Activated CD4-positive, alpha-beta memory T cell treated with anti-CD3 and anti-CD28 coated beads for 36 hours (primary cell): Measurements from ENCODE around the gene PCDHB3. TPM values are rescaled to one million over a fixed set of nuclear protein-coding genes. Genes with fewer than 3 reads are reported as not detected.
"Not testable (repeated sequence)": the region's sequence is repeated elsewhere in the genome, so short reads cannot be mapped to it uniquely, and the experiment has no call there.

Experiments used
- CTCF ChIA-PET: fragments of 350-600 bp; sonication (Branson Sonifier 250); formaldehyde crosslinking; loops from one replicate; lab custom pipeline; 2021; ENCODE audit warnings: antibody characterized with exemption, inconsistent platforms; lab: Charles Lee
- POLR2A ChIA-PET: fragments of 350-600 bp; sonication (Branson Sonifier 250); formaldehyde crosslinking; loops from one replicate; lab custom pipeline; 2021; ENCODE audit warnings: antibody characterized with exemption; lab: Charles Lee
- DNase-seq: peaks from one replicate; pipeline ENCODE4 v3.0.0-alpha.2; 2020
- H3K27ac Mint-ChIP-seq: one replicate; pipeline ENCODE4 v1.8.0; 2021; ENCODE audit warnings: mixed read lengths
- H3K27me3 Mint-ChIP-seq: one replicate; pipeline ENCODE4 v1.8.0; 2021; ENCODE audit warnings: mixed read lengths
- H3K36me3 Mint-ChIP-seq: one replicate; pipeline ENCODE4 v1.8.0; 2021; ENCODE audit warnings: mixed read lengths
- H3K4me1 Mint-ChIP-seq: one replicate; pipeline ENCODE4 v1.8.0; 2021; ENCODE audit warnings: low read depth, mixed read lengths
- H3K4me3 Mint-ChIP-seq: one replicate; pipeline ENCODE4 v1.8.0; 2021; ENCODE audit warnings: mild to moderate bottlenecking, mixed read lengths
- H3K9me3 Mint-ChIP-seq: one replicate; pipeline ENCODE4 v1.8.0; 2021; ENCODE audit warnings: mixed read lengths
- intact Hi-C: fragments of 100-400 bp; cut with micrococcal nuclease; formaldehyde crosslinking; loops from one replicate; pipeline ENCODE4 v1.15.1; 2023
- total RNA-seq, 2 experiments: library from RNA; stranded (reverse); gene quantifications; one replicate each; pipeline ENCODE4 v1.2.3, GENCODE V29; 2021

The PCDHB3 gene
- total RNA-seq, 2 experiments from 2014 or later = not detected

DNA sequence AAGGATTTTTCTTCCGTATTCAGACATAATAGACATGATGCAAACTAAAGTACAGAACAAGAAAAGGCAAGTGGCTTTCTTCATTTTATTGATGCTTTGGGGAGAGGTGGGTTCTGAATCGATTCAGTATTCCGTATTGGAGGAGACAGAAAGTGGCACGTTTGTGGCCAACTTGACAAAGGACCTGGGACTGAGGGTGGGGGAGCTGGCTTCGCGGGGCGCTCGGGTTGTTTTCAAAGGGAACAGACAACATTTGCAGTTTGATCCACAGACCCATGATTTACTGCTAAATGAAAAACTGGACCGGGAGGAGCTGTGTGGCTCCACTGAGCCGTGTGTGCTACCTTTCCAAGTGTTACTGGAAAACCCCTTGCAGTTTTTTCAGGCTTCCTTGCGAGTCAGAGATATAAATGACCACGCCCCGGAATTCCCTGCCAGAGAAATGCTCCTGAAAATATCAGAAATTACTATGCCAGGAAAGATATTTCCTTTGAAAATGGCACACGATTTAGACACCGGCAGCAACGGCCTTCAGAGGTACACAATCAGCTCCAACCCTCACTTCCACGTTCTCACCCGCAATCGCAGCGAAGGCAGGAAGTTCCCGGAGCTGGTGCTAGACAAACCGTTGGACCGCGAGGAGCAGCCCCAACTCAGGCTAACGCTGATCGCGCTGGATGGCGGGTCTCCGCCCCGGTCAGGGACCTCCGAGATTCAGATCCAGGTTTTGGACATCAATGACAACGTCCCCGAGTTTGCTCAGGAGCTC is 50.1 kb downstream of the PCDHB3 start:
- CTCF ChIA-PET = interaction anchor here (0.6 kb wide), 1 partner anchor 170 kb away, joined by 3 read pairs; the partner anchor contains the start of gene TAF7

GRCh38 chr5:141150993-141151325 is 50.7 kb downstream of the PCDHB3 start:
- DNase-seq = no peak
- Mint-ChIP-seq H3K4me1 (no peaks in the 10 kb centered on the region), H3K9me3 (peaks cover 19% of the 10 kb centered on the region), H3K27me3 (peaks cover 27% of the 10 kb centered on the region), H3K36me3 (peaks cover 9% of the 10 kb centered on the region), H3K4me3 (no peak overlapping the region), H3K27ac (no peak overlapping the region)
- ChIA-PET CTCF (interaction anchor here (0.6 kb wide), 1 partner anchor 170 kb away, joined by 3 read pairs; the partner anchor contains the start of gene TAF7), POLR2A (no interaction called here)
- intact Hi-C loops = no loop called here

More for the DNA sequence above, 50.1 kb downstream of the PCDHB3 start:
- Mint-ChIP-seq H3K4me3 (no peak overlapping the region), H3K9me3 (peaks cover 19% of the 10 kb centered on the region), H3K4me1 (no peaks in the 10 kb centered on the region), H3K36me3 (peaks cover 9% of the 10 kb centered on the region), H3K27ac (no peak overlapping the region), H3K27me3 (peaks cover 27% of the 10 kb centered on the region)
- POLR2A ChIA-PET = no interaction called here
- no peak for DNase-seq
- intact Hi-C loops = no loop called here

DNA sequence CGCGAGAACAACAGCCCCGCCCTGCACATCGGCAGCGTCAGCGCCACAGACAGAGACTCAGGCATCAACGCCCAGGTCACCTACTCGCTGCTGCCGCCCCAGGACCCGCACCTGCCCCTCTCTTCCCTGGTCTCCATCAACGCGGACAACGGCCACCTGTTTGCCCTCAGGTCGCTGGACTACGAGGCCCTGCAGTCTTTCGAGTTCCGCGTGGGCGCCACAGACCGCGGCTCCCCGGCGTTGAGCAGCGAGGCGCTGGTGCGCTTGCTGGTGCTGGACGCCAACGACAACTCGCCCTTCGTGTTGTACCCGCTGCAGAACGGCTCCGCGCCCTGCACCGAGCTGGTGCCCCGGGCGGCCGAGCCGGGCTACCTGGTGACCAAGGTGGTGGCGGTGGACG is 51.4 kb downstream of the PCDHB3 start:
- DNase-seq, POLR2A ChIA-PET, H3K27ac Mint-ChIP-seq, intact Hi-C loops, H3K4me1 Mint-ChIP-seq, H3K4me3 Mint-ChIP-seq: not testable (repeated sequence)
- H3K36me3 Mint-ChIP-seq = peaks cover 10% of the 10 kb centered on the region
- H3K27me3 Mint-ChIP-seq = peaks cover 34% of the 10 kb centered on the region
- peaks cover 19% of the 10 kb centered on the region for H3K9me3 Mint-ChIP-seq
- CTCF ChIA-PET = interaction anchor here (0.6 kb wide), 1 partner anchor 287 kb away, joined by 3 read pairs; no protein-coding TSS in a partner anchor

DNA sequence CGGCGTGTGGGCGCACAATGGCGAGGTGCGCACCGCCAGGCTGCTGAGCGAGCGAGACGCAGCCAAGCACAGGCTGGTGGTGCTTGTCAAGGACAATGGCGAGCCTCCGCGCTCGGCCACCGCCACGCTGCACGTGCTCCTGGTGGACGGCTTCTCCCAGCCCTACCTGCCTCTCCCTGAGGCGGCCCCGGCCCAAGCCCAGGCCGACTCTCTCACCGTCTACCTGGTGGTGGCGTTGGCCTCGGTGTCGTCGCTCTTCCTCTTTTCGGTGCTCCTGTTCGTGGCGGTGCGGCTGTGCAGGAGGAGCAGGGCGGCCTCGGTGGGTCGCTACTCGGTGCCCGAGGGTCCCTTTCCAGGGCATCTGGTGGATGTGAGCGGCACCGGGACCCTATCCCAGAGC is 51.8 kb downstream of the PCDHB3 start:
- not testable (repeated sequence) for DNase-seq
- peaks cover 12% of the 10 kb centered on the region for H3K36me3 Mint-ChIP-seq

More for the DNA sequence above, 51.8 kb downstream of the PCDHB3 start:
- H3K4me1 Mint-ChIP-seq, H3K4me3 Mint-ChIP-seq, intact Hi-C loops, POLR2A ChIA-PET, H3K27ac Mint-ChIP-seq: not testable (repeated sequence)
- peaks cover 21% of the 10 kb centered on the region for H3K9me3 Mint-ChIP-seq
- H3K27me3 Mint-ChIP-seq = peaks cover 39% of the 10 kb centered on the region
- CTCF ChIA-PET = interaction anchor here (0.6 kb wide), 1 partner anchor 288 kb away, joined by 3 read pairs; no protein-coding TSS in a partner anchor

Other genes with a start within 250 kb of the PCDHB3 start
- not detected for gene PCDHA10, start 244.6 kb upstream of the PCDHB3 start, total RNA-seq
- not detected for gene PCDHA11, start 231.5 kb upstream of the PCDHB3 start, total RNA-seq
- gene PCDHA12, start 225.2 kb upstream of the PCDHB3 start, total RNA-seq = not detected
- not detected for gene PCDHA13, start 218.3 kb upstream of the PCDHB3 start, total RNA-seq
- not detected for gene PCDHAC1, start 174.2 kb upstream of the PCDHB3 start, total RNA-seq
- gene PCDHAC2, start 134.0 kb upstream of the PCDHB3 start, total RNA-seq = not detected
- gene PCDHB1, start 49.1 kb upstream of the PCDHB3 start, total RNA-seq = not detected
- gene PCDHB2, start 5.9 kb upstream of the PCDHB3 start, total RNA-seq = under 1 TPM in 1 of 2 experiments, not detected in 1; 0.17 TPM
- not detected for gene PCDHB4, start 21.3 kb downstream of the PCDHB3 start, total RNA-seq
- not detected for gene PCDHB5, start 34.7 kb downstream of the PCDHB3 start, total RNA-seq
- gene PCDHB6, start 49.6 kb downstream of the PCDHB3 start, total RNA-seq = not detected
- gene PCDHB7, start 72.2 kb downstream of the PCDHB3 start, total RNA-seq = not detected
- not detected for gene PCDHB8, start 77.3 kb downstream of the PCDHB3 start, total RNA-seq
- not detected for gene PCDHB16, start 81.9 kb downstream of the PCDHB3 start, total RNA-seq
- gene PCDHB9, start 86.7 kb downstream of the PCDHB3 start, total RNA-seq = not detected
- gene PCDHB10, start 91.9 kb downstream of the PCDHB3 start, total RNA-seq = not detected
- not detected for gene PCDHB11, start 99.2 kb downstream of the PCDHB3 start, total RNA-seq
- not detected for gene PCDHB12, start 108.2 kb downstream of the PCDHB3 start, total RNA-seq
- not detected for gene PCDHB13, start 113.4 kb downstream of the PCDHB3 start, total RNA-seq
- gene PCDHB14, start 122.9 kb downstream of the PCDHB3 start, total RNA-seq = not detected
- not detected for gene PCDHB15, start 144.9 kb downstream of the PCDHB3 start, total RNA-seq
- gene SLC25A2, start 203.6 kb downstream of the PCDHB3 start, total RNA-seq = under 1 TPM; 0.19 to 0.31 TPM
- gene TAF7, start 220.3 kb downstream of the PCDHB3 start, total RNA-seq = 10 to 100 TPM; 54.6 to 55.5 TPM
- not detected for gene PCDHGA1, start 230.0 kb downstream of the PCDHB3 start, total RNA-seq
- gene PCDHGA2, start 238.3 kb downstream of the PCDHB3 start, total RNA-seq = not detected
- gene PCDHGA3, start 243.4 kb downstream of the PCDHB3 start, total RNA-seq = not detected
- not detected for gene PCDHGB1, start 249.6 kb downstream of the PCDHB3 start, total RNA-seq